Cardiac muscle cell (in vitro differentiated cells and primary cell): ENCODE data around the gene VWA3B. TPM values are rescaled to one million over a fixed set of nuclear protein-coding genes. Genes with fewer than 3 reads are reported as not detected.

Source experiments
- DNase-seq, 2 donors: peaks; one replicate each; pipeline versions ENCODE4 v3.0.0 to v3.0.0-alpha.2; 2010 to 2017; ENCODE audit warnings: low read depth in 1 of 2, low spot score in 1 of 2
- H3K27ac ChIP-seq: fragments of 200-600 bp; sonication (generic); 2 replicates; pipeline ENCODE4 v1.5.1; 2016
- H3K27me3 ChIP-seq: fragments of 200-600 bp; sonication (generic); 2 replicates; pipeline ENCODE4 v1.6.0; 2016; ENCODE audit warnings: control low read depth
- H3K36me3 ChIP-seq: fragments of 200-600 bp; sonication (generic); 2 replicates; pipeline ENCODE4 v1.5.1; 2016; ENCODE audit warnings: control low read depth
- H3K4me1 ChIP-seq: fragments of 200-600 bp; sonication (generic); 2 replicates; pipeline ENCODE4 v1.8.1; 2017; ENCODE audit warnings: low read depth, mild to moderate bottlenecking, mixed run types
- H3K4me3 ChIP-seq: fragments of 200-600 bp; sonication (generic); 2 replicates; pipeline ENCODE4 v1.5.1; 2016; ENCODE audit warnings: mild to moderate bottlenecking
- H3K9me3 ChIP-seq: fragments of 200-600 bp; sonication (generic); 2 replicates; pipeline ENCODE4 v1.5.1; 2017; ENCODE audit warnings: low read depth, mild to moderate bottlenecking, control low read depth
- polyA plus RNA-seq: library from polyadenylated mRNA; unstranded; fragments of >200 nt; fragmentation: Nextera tagmentation; extraction: Ambion mirVana; gene quantifications from 2 replicates; pipeline ENCODE4 v1.2.1, GENCODE V29; 2016
- total RNA-seq: library from RNA; depleted of rRNA; stranded (reverse); fragments of >200 nt; gene quantifications from 2 replicates; pipeline ENCODE4 v1.2.3, GENCODE V29; 2016
- TF ChIP-seq, protein P1 (sequence below): IDR thresholded peaks from 2 replicates; pipeline ENCODE4 v1.5.1; 2012; ENCODE audit warnings: low read depth, mild to moderate bottlenecking, low read length

The VWA3B gene
- total and polyA plus RNA-seq, 2 experiments from 2014 or later = 0.09 TPM; not detected in 1

DNA sequence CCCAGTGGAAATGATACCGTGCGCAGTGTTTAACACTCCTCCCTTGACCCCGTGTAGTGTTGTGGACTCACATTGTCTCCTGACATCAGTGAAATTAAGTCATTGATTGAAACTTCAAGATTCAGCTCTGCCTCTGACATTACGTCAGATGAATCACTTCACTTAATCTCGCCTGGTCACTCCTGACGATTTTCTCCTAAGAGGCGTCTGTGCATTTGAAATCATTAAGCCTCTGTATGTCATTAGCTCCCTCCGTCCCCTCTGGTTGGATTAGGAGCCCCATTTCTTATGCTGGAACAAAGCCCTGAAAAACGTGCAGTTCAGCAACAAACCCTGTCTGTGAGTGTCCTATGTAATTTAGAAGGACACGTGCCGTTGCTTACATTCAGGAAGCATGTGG lies 222.6 kb downstream of the VWA3B start:
- no peak for DNase-seq
- Histone ChIP-seq H3K27ac (no peak overlapping the region), H3K9me3 (no peaks in the 10 kb centered on the region), H3K4me1 (no peaks in the 10 kb centered on the region), H3K36me3 (no peaks in the 10 kb centered on the region), H3K4me3 (no peak overlapping the region), H3K27me3 (no peaks in the 10 kb centered on the region)
- TF ChIP-seq, protein P1, sequence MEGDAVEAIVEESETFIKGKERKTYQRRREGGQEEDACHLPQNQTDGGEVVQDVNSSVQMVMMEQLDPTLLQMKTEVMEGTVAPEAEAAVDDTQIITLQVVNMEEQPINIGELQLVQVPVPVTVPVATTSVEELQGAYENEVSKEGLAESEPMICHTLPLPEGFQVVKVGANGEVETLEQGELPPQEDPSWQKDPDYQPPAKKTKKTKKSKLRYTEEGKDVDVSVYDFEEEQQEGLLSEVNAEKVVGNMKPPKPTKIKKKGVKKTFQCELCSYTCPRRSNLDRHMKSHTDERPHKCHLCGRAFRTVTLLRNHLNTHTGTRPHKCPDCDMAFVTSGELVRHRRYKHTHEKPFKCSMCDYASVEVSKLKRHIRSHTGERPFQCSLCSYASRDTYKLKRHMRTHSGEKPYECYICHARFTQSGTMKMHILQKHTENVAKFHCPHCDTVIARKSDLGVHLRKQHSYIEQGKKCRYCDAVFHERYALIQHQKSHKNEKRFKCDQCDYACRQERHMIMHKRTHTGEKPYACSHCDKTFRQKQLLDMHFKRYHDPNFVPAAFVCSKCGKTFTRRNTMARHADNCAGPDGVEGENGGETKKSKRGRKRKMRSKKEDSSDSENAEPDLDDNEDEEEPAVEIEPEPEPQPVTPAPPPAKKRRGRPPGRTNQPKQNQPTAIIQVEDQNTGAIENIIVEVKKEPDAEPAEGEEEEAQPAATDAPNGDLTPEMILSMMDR = no peak

DNA sequence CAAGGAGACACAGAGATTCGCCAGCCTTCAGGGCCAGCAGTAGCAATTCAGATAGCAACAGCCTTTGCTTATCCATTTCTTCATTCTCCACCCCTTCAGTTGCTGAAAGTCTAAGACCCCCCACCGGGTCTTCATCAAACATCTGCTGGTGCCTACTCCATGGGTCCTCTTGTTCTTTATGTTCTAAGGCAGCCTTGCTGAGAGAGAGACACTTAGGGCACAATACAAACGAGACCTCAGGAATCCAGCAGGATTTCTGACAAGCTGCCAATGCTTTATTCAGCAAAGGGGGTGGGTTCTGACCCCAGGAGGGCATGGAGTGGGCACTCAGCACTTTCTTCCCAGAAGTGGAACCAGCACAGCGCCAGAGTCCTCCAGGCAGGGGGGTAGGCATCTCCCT lies 223.0 kb downstream of the VWA3B start:
- DNase-seq = no peak
- H3K27ac ChIP-seq = no peak overlapping the region
- no peaks in the 10 kb centered on the region for H3K4me1 ChIP-seq
- H3K36me3 ChIP-seq = no peaks in the 10 kb centered on the region
- no peaks in the 10 kb centered on the region for H3K9me3 ChIP-seq
- no peaks in the 10 kb centered on the region for H3K27me3 ChIP-seq
- no peak overlapping the region for H3K4me3 ChIP-seq
- TF ChIP-seq, protein P1 = no peak

DNA sequence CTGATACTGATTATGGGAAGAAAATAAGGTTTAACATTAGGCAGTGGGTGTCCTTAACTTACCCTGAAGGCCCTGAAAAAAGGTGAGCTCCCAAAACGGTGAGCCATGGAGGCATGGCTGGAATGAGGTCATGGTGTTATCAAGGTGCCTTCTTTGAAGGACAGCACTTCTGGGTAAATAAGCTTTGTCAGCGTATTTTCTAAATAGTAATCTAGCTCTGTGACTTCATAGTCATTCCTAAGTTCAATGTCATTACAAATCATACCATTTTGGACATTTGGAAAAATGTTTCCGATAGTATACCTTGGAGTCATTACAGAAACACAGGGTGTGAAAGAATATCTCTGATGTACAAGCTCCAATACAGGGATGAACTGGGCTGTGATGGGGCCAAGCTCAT lies 224.1 kb downstream of the VWA3B start:
- no peaks in the 10 kb centered on the region for H3K36me3 ChIP-seq
- no peaks in the 10 kb centered on the region for H3K27me3 ChIP-seq
- no peaks in the 10 kb centered on the region for H3K9me3 ChIP-seq
- no peak overlapping the region for H3K4me3 ChIP-seq
- DNase-seq = no peak
- H3K4me1 ChIP-seq = no peaks in the 10 kb centered on the region
- H3K27ac ChIP-seq = no peak overlapping the region
- TF ChIP-seq, protein P1 = no peak

DNA sequence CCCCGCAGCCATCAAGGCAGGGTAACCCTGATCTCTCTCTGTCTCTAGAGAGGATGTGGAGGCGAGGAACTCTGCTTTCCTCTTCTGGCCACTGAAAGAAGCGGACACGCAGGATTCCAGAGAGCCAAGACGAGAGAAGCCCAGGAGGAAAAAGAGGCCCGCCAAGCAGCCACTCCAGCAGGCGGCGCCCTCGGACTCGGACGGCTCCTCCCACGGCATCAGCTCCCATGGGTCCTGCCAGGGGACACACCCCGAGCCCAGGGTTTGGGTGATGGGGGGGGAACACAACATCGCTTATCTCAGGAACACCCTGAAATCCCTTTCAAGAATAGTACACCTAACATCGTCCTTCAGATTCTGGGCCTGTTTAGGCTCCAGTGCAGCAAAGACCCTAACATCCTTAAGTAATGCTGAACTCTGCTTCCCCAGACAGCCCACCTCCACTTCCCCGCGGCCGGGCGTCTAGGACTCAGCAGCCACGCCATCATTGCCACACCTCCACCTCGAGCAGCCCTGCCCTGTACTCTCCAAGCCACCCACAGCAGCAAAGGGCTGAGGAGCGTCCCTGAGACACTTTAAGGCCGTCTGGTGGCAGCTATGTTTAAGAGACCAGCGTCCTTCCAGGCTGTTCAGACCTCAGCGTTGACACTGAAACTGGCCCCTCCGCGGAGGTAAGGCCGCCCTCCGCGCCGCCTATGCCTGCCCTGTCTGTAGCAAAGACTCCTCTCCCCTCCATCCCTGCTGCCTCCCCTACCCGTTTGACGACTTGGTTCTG lies 225.0 kb downstream of the VWA3B start:
- DNase-seq = no peak
- Histone ChIP-seq H3K36me3 (no peaks in the 10 kb centered on the region), H3K27me3 (no peaks in the 10 kb centered on the region)

DNA sequence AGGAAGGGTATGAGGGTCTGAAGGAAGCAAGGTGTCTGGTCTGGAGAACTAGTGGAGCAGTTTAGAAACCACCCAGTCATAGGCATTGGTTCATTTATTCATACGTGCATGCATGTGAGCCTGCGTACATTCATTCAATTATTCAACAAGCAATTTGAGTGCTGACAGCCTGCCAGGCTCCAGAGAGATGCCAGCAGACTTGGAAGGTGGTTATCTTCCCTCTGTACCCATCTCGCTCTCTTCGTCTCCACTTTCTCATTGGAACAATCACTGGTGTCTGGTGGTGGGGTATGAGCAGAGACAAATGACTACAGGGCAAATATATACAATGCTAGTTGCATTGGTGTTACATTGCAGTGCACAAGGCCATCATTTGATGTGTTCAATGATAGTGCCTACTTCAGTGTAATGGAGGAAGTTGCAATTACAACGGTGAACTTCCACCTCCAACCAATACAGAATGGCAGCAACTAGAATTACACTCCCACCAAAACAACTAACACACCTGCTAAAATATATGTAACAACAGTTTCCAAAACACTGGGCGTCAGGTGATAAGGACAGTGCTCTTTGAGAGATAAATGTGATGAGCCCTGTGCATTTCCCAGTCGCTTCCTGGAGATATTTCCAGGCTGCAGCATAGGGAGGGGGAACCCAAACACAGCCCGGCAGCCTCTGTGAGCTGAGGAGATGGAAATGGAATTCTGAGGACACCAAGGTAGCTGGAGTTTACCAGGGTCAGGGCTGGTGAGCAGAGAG lies 226.7 kb downstream of the VWA3B start:
- H3K27ac ChIP-seq = no peak overlapping the region
- no peaks in the 10 kb centered on the region for H3K4me1 ChIP-seq
- H3K9me3 ChIP-seq = no peaks in the 10 kb centered on the region
- TF ChIP-seq, protein P1 = no peak
- no peak for DNase-seq
- no peaks in the 10 kb centered on the region for H3K27me3 ChIP-seq
- no peaks in the 10 kb centered on the region for H3K36me3 ChIP-seq
- no peak overlapping the region for H3K4me3 ChIP-seq

More for the DNA sequence above, 225.0 kb downstream of the VWA3B start:
- Histone ChIP-seq H3K9me3 (no peaks in the 10 kb centered on the region), H3K27ac (no peak overlapping the region), H3K4me3 (no peak overlapping the region), H3K4me1 (no peaks in the 10 kb centered on the region)
- TF ChIP-seq, protein P1 = no peak
